Coronary artery (tissue), 2 donors: ENCODE data around the gene LILRA2.

ENCODE experiments used
- DNase-seq: peaks from one replicate; pipeline ENCODE4 v3.0.0-alpha.2; 2017; ENCODE audit warnings: low spot score
- H3K27ac ChIP-seq, 2 donors: fragments of 200-600 bp; sonication (generic); one replicate each; pipeline ENCODE4 v1.5.1; 2016 to 2019
- H3K4me3 ChIP-seq: fragments of 200-600 bp; sonication (generic); 2 replicates; pipeline ENCODE4 v1.5.1; 2016; ENCODE audit warnings: mild to moderate bottlenecking, moderate library complexity
- TF ChIP-seq, protein P1 (sequence below): fragments of 200-600 bp; sonication (generic); IDR thresholded peaks from one replicate; pipeline ENCODE4 v1.5.1; 2019; ENCODE audit warnings: antibody characterized with exemption

The LILRA2 gene

DNA sequence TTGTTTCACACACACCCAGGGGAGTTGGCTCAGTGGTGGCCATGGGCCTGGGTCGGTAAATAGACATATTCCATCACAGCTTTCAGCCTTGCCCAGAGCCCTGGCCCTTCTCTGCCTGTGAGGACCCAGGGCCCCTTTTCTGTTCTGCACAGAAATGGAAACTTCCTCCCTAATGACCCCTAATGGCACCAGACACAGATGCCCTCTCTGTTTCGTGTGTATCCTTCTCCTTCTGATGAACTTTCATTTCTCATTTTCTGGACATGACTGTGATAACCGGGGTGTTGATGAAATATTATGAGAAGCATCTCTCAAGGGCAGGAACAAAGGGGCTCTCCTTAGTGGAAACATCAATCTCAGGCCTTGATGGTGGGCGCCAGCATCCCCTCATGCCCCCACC, 32.6 kb downstream of the LILRA2 start:
- DNase-seq: no peak
- TF ChIP-seq, protein P1, sequence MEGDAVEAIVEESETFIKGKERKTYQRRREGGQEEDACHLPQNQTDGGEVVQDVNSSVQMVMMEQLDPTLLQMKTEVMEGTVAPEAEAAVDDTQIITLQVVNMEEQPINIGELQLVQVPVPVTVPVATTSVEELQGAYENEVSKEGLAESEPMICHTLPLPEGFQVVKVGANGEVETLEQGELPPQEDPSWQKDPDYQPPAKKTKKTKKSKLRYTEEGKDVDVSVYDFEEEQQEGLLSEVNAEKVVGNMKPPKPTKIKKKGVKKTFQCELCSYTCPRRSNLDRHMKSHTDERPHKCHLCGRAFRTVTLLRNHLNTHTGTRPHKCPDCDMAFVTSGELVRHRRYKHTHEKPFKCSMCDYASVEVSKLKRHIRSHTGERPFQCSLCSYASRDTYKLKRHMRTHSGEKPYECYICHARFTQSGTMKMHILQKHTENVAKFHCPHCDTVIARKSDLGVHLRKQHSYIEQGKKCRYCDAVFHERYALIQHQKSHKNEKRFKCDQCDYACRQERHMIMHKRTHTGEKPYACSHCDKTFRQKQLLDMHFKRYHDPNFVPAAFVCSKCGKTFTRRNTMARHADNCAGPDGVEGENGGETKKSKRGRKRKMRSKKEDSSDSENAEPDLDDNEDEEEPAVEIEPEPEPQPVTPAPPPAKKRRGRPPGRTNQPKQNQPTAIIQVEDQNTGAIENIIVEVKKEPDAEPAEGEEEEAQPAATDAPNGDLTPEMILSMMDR: no peak
- H3K27ac ChIP-seq: no peak overlapping the region
- no peak overlapping the region for H3K4me3 ChIP-seq

DNA sequence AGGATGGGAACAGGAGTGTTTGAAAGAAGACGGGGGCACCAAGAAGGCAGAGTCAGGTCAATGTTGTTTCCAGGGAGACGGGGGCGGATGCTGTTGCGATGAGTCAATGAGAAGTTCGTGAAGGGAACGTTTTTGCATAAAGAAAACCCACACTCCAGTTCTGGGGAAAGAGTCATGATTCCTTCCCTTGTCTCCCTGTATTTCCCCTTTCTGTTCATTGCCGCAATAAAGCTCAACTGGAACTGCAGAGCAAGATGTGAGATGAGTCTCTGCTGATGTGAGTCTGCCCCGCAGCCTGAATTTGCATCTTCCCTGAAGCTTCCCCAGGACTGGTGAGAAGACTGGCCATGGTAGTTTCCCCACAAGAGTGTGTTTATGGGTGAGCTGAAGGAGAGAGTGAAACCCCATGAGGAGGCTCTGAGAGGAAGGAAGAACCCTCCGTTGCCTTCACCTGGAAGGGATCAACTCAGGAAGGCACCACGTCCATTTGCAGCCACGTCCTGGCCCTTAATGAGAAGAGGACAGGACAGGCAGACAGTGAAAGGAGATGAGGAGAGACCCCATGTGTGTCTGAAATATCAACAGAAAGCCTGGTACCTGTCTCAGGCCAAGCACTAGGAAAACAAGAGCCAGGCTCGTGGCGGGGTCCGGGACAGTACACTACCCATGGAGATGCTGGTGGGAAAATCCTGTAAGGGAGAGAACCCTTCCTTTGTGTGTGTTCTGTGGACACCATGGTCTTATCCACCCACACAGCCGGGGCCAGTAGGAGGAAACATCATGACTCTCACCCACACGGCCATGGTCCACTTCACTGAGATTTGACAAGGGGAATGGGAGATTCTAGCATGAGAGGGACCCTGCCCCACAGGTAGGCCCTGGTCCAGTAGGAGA, 33.5 kb downstream of the LILRA2 start:
- TF ChIP-seq, protein P1: no peak
- Histone ChIP-seq H3K27ac (no peak overlapping the region), H3K4me3 (no peak overlapping the region)
- no peak for DNase-seq

DNA sequence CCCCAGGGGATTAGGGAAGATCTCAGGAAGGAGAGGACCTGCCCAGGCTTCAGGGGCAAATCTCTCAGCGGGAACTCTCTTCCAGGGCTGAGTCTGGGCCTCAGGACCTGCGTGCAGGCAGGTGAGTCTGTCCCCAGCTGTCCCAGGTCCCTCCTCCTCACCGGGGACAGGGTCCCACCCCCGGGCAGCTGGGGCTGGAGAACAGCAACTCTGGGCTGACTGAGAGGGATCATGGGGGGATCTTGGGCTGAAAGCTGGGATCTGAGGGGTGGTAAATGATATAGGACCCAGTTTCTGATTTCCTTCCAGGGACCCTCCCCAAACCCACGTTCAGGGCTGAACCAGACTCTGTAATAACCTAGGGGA, 34.2 kb downstream of the LILRA2 start:
- TF ChIP-seq, protein P1: no peak
- Histone ChIP-seq H3K4me3 (no peak overlapping the region), H3K27ac (no peak overlapping the region)
- no peak for DNase-seq

DNA sequence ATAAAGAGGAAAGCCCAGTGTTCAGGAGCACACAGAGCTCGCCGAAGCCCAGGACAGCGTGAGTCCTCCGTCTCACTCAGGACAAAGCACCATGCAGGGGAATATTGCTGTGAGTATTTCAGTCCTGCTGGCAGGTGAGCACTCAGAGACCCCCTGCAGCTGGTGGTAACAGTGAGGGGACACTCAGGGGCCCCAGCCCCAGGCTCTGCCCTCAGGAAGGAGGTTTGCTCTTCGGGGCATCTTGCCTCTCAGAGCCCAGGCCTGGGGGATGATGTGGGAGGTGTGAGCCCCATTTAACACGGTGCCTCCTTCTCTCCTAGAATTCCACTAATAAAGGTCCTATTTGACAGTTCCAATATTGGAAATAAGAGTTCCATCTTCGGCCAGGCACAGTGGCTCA, 34.6 kb downstream of the LILRA2 start:
- TF ChIP-seq, protein P1: no peak
- DNase-seq: no peak
- Histone ChIP-seq H3K27ac (no peak overlapping the region), H3K4me3 (no peak overlapping the region)

DNA sequence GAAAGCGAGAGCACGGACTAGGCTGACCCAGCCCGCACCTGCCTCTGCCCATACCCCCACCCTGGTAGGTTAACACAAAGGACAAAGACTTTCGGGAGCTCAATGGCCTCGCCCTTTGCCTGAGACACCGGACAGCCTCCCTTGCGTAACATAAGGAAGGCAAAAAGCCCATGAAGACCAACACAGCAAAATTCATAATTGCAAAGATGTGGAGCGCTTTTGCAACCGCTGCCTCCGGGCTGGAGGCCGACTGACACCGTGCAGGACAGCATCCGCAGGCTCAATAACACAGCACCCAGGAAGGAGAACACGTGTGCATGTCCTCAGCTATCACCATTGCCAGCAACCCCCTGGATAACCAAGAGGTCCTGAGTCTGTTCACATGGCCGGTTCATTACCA, 35.2 kb downstream of the LILRA2 start:
- DNase-seq: no peak
- no peak overlapping the region for H3K27ac ChIP-seq
- H3K4me3 ChIP-seq: no peak overlapping the region
- TF ChIP-seq, protein P1: no peak

DNA sequence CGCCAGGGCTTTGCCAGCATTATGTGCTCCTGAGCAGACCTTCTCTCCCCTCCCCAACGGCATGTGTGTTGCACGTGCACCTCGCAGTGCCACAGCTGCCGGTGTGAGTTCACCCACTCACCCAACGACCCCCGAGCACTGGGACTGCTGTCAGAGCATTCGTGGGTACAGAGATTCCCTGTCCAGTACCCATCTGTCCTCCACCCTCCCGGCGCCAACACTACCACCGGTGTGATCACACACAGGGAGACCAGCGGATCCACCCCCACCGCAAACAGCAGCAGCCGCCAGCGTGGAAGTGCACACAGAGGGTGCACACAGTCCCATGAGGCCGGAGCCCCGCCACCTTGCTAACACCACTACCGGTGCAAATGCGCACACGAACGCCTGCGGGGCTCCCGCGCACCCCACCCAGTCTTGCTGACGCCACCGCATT, 35.8 kb downstream of the LILRA2 start:
- no peak for DNase-seq
- TF ChIP-seq, protein P1: no peak
- Histone ChIP-seq H3K27ac (no peak overlapping the region), H3K4me3 (no peak overlapping the region)

DNA sequence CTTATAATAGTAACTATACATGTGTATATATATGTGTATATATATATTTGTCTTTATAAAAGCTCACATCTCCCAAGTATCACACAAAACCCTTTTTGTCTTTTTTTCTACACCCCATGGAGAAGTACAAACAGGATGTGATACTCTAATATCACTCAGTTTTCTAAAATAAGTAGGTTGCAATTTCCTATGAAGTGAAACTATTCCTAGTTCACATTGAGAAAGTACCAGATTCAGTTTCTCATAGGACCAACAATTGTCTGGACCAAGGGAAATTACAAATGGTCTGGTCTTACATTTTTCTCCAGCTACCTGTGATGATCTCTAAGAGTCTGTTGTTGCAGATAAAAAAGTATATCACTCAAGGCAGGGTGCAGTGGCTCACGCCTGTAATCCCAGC, 38.8 kb downstream of the LILRA2 start:
- Histone ChIP-seq H3K4me3 (no peak overlapping the region), H3K27ac (no peak overlapping the region)
- DNase-seq: no peak
- TF ChIP-seq, protein P1: no peak
